Measurements from ENCODE around the gene ODAD2.

GRCh38 chr10:28012990-28013515 is 14.2 kb upstream of the ODAD2 start:
- TF ChIP-seq CTCF (IDR thresholded peaks at IDR 0.05) (no peak), REST (IDR thresholded peaks at IDR 0.05; ENCODE audit: insufficient read depth in 1 of 2, low read depth in 2 of 2, low read length in 1 of 2) (no peak), POLR2AphosphoS5 (IDR thresholded peaks at IDR 0.05; ENCODE audit: low read depth, low read length) (no peak)
